Pancreas (tissue), 10 donors: ENCODE measurements around the gene ATRX. TPM values are rescaled to one million over a fixed set of nuclear protein-coding genes. Genes with fewer than 3 reads are reported as not detected.
"Not testable (repeated sequence)": the region's sequence is repeated elsewhere in the genome, so short reads cannot be mapped to it uniquely, and the experiment has no call there.

Experiments
- ATAC-seq, 4 donors: fragments of 200-7000 bp; cut with Tn5 transposase; one replicate each; pipeline versions ENCODE4 v1.8.0 to v1.9.1; 2020; ENCODE audit warnings: mild to moderate bottlenecking in 4 of 4, moderate library complexity in 4 of 4
- DNase-seq, 6 donors: peaks; one replicate each; pipeline ENCODE4 v3.0.0-alpha.2; 2020
- FAIRE-seq: peaks from 2 replicates; lab custom pipeline; 2012; peaks lifted over from hg19 to GRCh38; lab: Jason Lieb, UNC
- H3K27ac ChIP-seq, 4 donors: fragments of 200-600 bp; sonication (generic); 1 replicate in 3 of 4; 2 replicates in 1 of 4; pipeline versions ENCODE4 v1.5.0 to v1.8.0; 2020
- H3K27me3 ChIP-seq, 4 donors: fragments of 200-600 bp; one replicate each; pipeline ENCODE4 v1.8.0; 2021
- H3K36me3 ChIP-seq, 3 donors: fragments of 200-600 bp; sonication (generic) in 1 of 3; one replicate each; pipeline versions ENCODE4 v1.5.0 to v1.8.0; 2020 to 2021
- H3K4me1 ChIP-seq, 3 donors: fragments of 200-600 bp; one replicate each; pipeline ENCODE4 v1.8.0; 2021
- H3K4me3 ChIP-seq, 4 donors: fragments of 200-600 bp; sonication (generic) in 2 of 4; one replicate each; pipeline versions ENCODE4 v1.5.0 to v1.8.0; 2020 to 2021
- H3K9me3 ChIP-seq, 4 donors: fragments of 200-600 bp; one replicate each; pipeline ENCODE4 v1.8.0; 2021
- WGBS, 2 donors: extraction: QIAGEN DNeasy Blood & Tissue Kit; methylation state at CpG; one replicate each; pipeline ENCODE4 v1.1.7; 2013; 5-methylcytosine and 5-hydroxymethylcytosine counted together
- intact Hi-C, 3 donors: fragments of 100-400 bp; cut with DNase I; formaldehyde crosslinking; loops; one replicate each; pipeline versions ENCODE4 v1.11.1 to v1.14.2; 2022
- polyA plus RNA-seq, 2 donors: library from polyadenylated mRNA; stranded (reverse); fragments of 200-250 nt; gene quantifications; one replicate each; pipeline ENCODE4 v1.2.3, GENCODE V29; 2013
- total RNA-seq, 6 donors: library from RNA; stranded (reverse); fragmentation: NEBNext Ultra II Directional in 4 of 6; extraction: Animal tissue kit (Norgen Biotek cat#: 25700) in 4 of 6; gene quantifications; one replicate each; pipeline versions ENCODE4 v1.2.1 to v1.2.4, GENCODE V29; 2021 to 2023
- TF ChIP-seq, protein P1 (sequence below), 4 donors: fragments of 200-600 bp; sonication (generic) in 3 of 4; IDR thresholded peaks; one replicate each; pipeline versions ENCODE4 v1.5.0 to v1.8.0; 2021; ENCODE audit warnings: antibody characterized with exemption in 4 of 4
- donor health status: healthy with polysubstance abuse.
- donor health status: DM: no; HTN: no; CAD: no; lungs with moderate emphysema.
- donor health status: DM: no; HTN: no; CAD: no.
- donor health status: control.
- donor health status: control.
- donor health status: Bipolar disorder and iron deficiency.
- donor health status: DM: yes; HTN: yes; CAD: no.
- donor health status: DM: no; HTN: no; CAD: no.
- donor health status: DM: no; HTN: no; CAD: no.
- donor health status: DM: yes; HTN: yes; CAD: no.

ATRX gene
- total RNA-seq (10 to 100 TPM; 31.9 to 57.2 (median 42.7) TPM), polyA plus RNA-seq (10 to 100 TPM; 11.3 to 15.4 TPM)

- Histone ChIP-seq H3K27ac (peak within 1 kb of the TSS; percentile 75 to 94 (median 86)), H3K9me3 (no peaks in the 10 kb centered on the region), H3K36me3 (no peaks in the 10 kb centered on the region), H3K4me3 (peak within 1 kb of the TSS; percentile 28 to 59 (median 46)), H3K27me3 (peaks cover 0 to 4% (median 0%) of the 10 kb centered on the region in 4 donors), H3K4me1 (peaks cover 0 to 5% (median 5%) of the 10 kb centered on the region in 3 donors)
- intact Hi-C loops: no loop called here
- FAIRE-seq: no peak
- TF ChIP-seq, protein P1, sequence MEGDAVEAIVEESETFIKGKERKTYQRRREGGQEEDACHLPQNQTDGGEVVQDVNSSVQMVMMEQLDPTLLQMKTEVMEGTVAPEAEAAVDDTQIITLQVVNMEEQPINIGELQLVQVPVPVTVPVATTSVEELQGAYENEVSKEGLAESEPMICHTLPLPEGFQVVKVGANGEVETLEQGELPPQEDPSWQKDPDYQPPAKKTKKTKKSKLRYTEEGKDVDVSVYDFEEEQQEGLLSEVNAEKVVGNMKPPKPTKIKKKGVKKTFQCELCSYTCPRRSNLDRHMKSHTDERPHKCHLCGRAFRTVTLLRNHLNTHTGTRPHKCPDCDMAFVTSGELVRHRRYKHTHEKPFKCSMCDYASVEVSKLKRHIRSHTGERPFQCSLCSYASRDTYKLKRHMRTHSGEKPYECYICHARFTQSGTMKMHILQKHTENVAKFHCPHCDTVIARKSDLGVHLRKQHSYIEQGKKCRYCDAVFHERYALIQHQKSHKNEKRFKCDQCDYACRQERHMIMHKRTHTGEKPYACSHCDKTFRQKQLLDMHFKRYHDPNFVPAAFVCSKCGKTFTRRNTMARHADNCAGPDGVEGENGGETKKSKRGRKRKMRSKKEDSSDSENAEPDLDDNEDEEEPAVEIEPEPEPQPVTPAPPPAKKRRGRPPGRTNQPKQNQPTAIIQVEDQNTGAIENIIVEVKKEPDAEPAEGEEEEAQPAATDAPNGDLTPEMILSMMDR (IDR thresholded peaks at IDR 0.05): no peak
- WGBS, 2 donors: 0 to 33% methylated on average over 56 of the region's 61 CpGs
- DNase-seq: peak; percentile 52 to 73 (median 68)
- peak; percentile 91 to 95 (median 93) for ATAC-seq
Observed at GRCh38 chrX:77785486-77786364, at the start of gene ATRX. Gene ATRX (minus strand): TSS chrX:77786216. CDS start chrX:77786001, 215 bp downstream.

- ATAC-seq, H3K36me3 ChIP-seq, FAIRE-seq, intact Hi-C loops, DNase-seq, H3K27me3 ChIP-seq, H3K27ac ChIP-seq, H3K4me3 ChIP-seq, H3K4me1 ChIP-seq, H3K9me3 ChIP-seq: not testable (repeated sequence)
- 73 to 86% methylated on average over 5 of the region's 5 CpGs for WGBS, 2 donors
Observed at GRCh38 chrX:77831544-77831943, 45.5 kb upstream of the ATRX start.

GRCh38 chrX:77821989-77822388 lies 36.0 kb upstream of the ATRX start:
- H3K36me3 ChIP-seq, intact Hi-C loops, DNase-seq, H3K4me1 ChIP-seq, FAIRE-seq, H3K27ac ChIP-seq, H3K4me3 ChIP-seq, H3K27me3 ChIP-seq, H3K9me3 ChIP-seq, ATAC-seq: not testable (repeated sequence)
- WGBS, 2 donors: 92% methylated on average over 2 of the region's 2 CpGs

DNA sequence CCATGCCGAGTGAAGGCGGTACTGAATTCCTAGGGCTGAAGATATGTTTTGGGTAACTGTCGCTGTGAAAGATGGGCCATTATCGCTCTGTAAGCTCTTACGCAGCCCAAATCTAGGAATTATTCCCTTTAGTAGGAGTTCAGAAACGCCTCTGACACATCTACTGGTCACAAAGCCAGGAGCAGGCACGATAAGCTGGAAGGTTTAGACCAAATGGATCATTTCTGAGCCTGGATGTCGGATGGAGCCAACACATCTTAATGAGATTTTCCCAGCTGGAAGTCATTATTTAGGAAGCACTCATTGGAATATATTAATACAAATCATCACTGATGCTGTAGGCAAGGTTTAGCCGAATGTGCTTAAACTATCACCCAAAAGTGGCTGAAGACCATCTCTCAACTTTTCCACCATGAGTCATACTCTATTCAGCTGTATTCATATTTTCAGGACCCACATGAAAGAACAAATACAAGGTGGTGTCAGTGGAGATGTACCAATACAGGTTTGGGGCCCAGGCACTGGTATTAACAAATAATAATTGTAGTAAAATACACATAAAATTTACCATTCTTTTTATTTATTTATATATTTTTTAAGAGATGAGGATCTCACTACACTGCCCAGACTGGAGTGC lies 34.2 kb upstream of the ATRX start:
- no peak overlapping the region for H3K27ac ChIP-seq
- TF ChIP-seq, protein P1 (IDR thresholded peaks at IDR 0.05): no peak
- FAIRE-seq (no peak), ATAC-seq (no peak), DNase-seq (no peak)
- 75 to 88% methylated on average over 9 of the region's 9 CpGs for WGBS, 2 donors
- no peaks in the 10 kb centered on the region for H3K4me1 ChIP-seq
- H3K9me3 ChIP-seq: no peaks in the 10 kb centered on the region
- H3K4me3 ChIP-seq: no peak overlapping the region
- H3K36me3 ChIP-seq: no peaks in the 10 kb centered on the region
- no peaks in the 10 kb centered on the region for H3K27me3 ChIP-seq
- intact Hi-C loops: no loop called here

DNA sequence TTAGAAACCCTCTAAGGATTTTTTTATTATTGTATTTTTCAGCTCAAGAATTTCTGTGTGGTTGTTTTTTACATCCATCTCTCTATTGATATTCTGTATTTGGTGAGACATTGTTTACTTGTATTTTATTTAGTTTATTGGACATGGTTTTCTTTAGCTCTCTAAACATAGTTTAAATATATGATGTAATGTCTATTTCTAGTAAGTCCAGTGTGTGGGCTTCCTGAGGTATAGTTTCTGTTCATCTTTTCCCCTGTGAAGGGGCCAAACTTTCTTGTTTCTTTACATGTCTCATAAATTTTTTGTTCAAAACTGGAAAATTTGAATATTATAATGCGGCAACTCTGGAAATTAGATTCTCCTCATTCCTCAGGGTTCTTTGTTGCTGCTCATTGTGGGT lies 28.2 kb upstream of the ATRX start:
- no peaks in the 10 kb centered on the region for H3K4me1 ChIP-seq
- no peaks in the 10 kb centered on the region for H3K9me3 ChIP-seq
- intact Hi-C loops: no loop called here
- TF ChIP-seq, protein P1 (IDR thresholded peaks at IDR 0.05): no peak
- no peaks in the 10 kb centered on the region for H3K27me3 ChIP-seq
- H3K36me3 ChIP-seq: no peaks in the 10 kb centered on the region
- DNase-seq (no peak), ATAC-seq (no peak), FAIRE-seq (peak; percentile 86)
- no peak overlapping the region for H3K4me3 ChIP-seq
- WGBS, 2 donors: 89 to 97% methylated on average over 1 of the region's 1 CpG
- H3K27ac ChIP-seq: no peak overlapping the region
